HepG2 (cell line): ENCODE results near the gene KIF2C. TPM values are rescaled to one million over a fixed set of nuclear protein-coding genes. Genes with fewer than 3 reads are reported as not detected.
A peak's percentile ranks its signal among the peaks of the same experiment; 100 is the strongest.

ENCODE experiments used
- ATAC-seq: fragments of 200-7000 bp; cut with Tn5 transposase; 3 replicates; pipeline ENCODE4 v1.9.1; 2020; ENCODE audit warnings: mild to moderate bottlenecking, moderate library complexity
- BruUV-seq: library from RNA; stranded (reverse); fragments of 400-500 nt; replicated peaks from 2 replicates; lab custom pipeline; 2021; lab: Mats Ljungman, UMichigan
- CTCF ChIA-PET: fragments of 300-600 bp; formaldehyde crosslinking; extraction: SDS; loops from one replicate; lab custom pipeline; 2021; ENCODE audit warnings: low total read pairs, inconsistent platforms, low intra/inter-chr PET ratio; lab: Yijun Ruan, JAX
- POLR2A ChIA-PET: fragments of 350-600 bp; sonication (Branson Sonifier 250); formaldehyde crosslinking; loops from one replicate; lab custom pipeline; 2020; ENCODE audit warnings: antibody characterized with exemption, inconsistent platforms; lab: Yijun Ruan, JAX
- DNase-seq: peaks from one replicate; pipeline ENCODE4 v3.0.0-alpha.2; 2015; ENCODE audit warnings: low spot score
- FAIRE-seq: peaks from 3 replicates; lab custom pipeline; 2011; peaks lifted over from hg19 to GRCh38; lab: Jason Lieb, UNC
- H2AFZ ChIP-seq: one replicate; pipeline ENCODE4 v1.6.1; 2011; ENCODE audit warnings: low read length, inconsistent platforms
- H3K27ac ChIP-seq: fragments of 300-600 bp; 3 replicates; pipeline ENCODE4 v1.8.0; 2011; ENCODE audit warnings: mixed run types, mild to moderate bottlenecking, mixed read lengths, low read length, inconsistent platforms; ENCODE audit not compliant: insufficient read depth; ENCODE audit errors: extremely low read length
- H3K27me3 ChIP-seq, 2 experiments: fragments of 200-600 bp in 1 of 2; 2 replicates in 1 of 2; 3 replicates in 1 of 2; pipeline versions ENCODE4 v1.6.0 to v1.8.0; 2011; ENCODE audit warnings: low read length in 2 of 2, mild to moderate bottlenecking in 2 of 2, moderate library complexity in 2 of 2, inconsistent platforms in 1 of 2; ENCODE audit not compliant: insufficient read depth in 2 of 2, control insufficient read depth in 1 of 2
- H3K36me3 ChIP-seq, 2 experiments: fragments of 200-600 bp in 1 of 2; replicated peaks in 1 of 2; 2 replicates in 1 of 2; 3 replicates in 1 of 2; pipeline versions ENCODE4 v1.5.1 to v1.8.0; 2011; ENCODE audit warnings: low read length in 2 of 2, inconsistent platforms in 1 of 2; ENCODE audit not compliant: insufficient read depth in 2 of 2, control insufficient read depth in 1 of 2
- H3K4me1 ChIP-seq: 2 replicates; pipeline ENCODE4 v1.5.1; 2012; ENCODE audit warnings: low read length, inconsistent platforms; ENCODE audit not compliant: insufficient read depth
- H3K4me2 ChIP-seq: 2 replicates; pipeline ENCODE4 v1.6.0; 2011; ENCODE audit warnings: low read depth, low read length, inconsistent platforms
- H3K4me3 ChIP-seq, 3 experiments: fragments of 200-600 bp in 1 of 3; sonication (generic), shearing (Covaris generic) in 1 of 3; replicated peaks in 1 of 3; 2 replicates each; pipeline ENCODE4 v1.5.1; 2011 to 2016; ENCODE audit warnings: low read length in 3 of 3, inconsistent platforms in 2 of 3, low read depth in 2 of 3, mild to moderate bottlenecking in 2 of 3, control low read depth in 1 of 3, mixed read lengths in 1 of 3; ENCODE audit not compliant: insufficient read depth in 1 of 3
- H3K79me2 ChIP-seq: one replicate; pipeline ENCODE4 v1.6.1; 2011; ENCODE audit warnings: low read length, inconsistent platforms; ENCODE audit not compliant: insufficient read depth
- H3K9ac ChIP-seq: 2 replicates; pipeline ENCODE4 v1.6.0; 2011; ENCODE audit warnings: mild to moderate bottlenecking, low read depth, low read length, inconsistent platforms; ENCODE audit not compliant: insufficient read depth
- H3K9me3 ChIP-seq: 2 replicates; pipeline ENCODE4 v1.5.1; 2012; ENCODE audit warnings: mild to moderate bottlenecking, low read length
- H4K20me1 ChIP-seq: 2 replicates; pipeline ENCODE4 v1.6.0; 2011; ENCODE audit warnings: inconsistent platforms, mild to moderate bottlenecking, low read length, moderate library complexity; ENCODE audit not compliant: insufficient read depth
- CHD2 ChIP-seq: IDR thresholded peaks from 2 replicates; pipeline ENCODE4 v1.6.1; 2011; ENCODE audit warnings: low read depth, low read length, improper control_type of control experiment
- EZH2 ChIP-seq: conservative IDR thresholded peaks from 2 replicates; pipeline ENCODE4 v1.6.1; 2012; ENCODE audit warnings: mild to moderate bottlenecking, low read depth, low read length, moderate library complexity
- KAT7 ChIP-seq: IDR thresholded peaks from 2 replicates; pipeline ENCODE4 v1.6.1; 2018; ENCODE audit warnings: borderline replicate concordance, missing compliant biosample characterization
- POLR2AphosphoS5 ChIP-seq: IDR thresholded peaks from 2 replicates; pipeline ENCODE4 v1.6.1; 2012; ENCODE audit warnings: low read depth, low read length
- POLR2G ChIP-seq: fragments of 200-400 bp; formaldehyde crosslinking; IDR thresholded peaks from 2 replicates; pipeline ENCODE4 v1.6.1; 2018; ENCODE audit warnings: mild to moderate bottlenecking, low read depth, low read length, moderate library complexity
- PRPF4 ChIP-seq: fragments of 200-400 bp; formaldehyde crosslinking; IDR thresholded peaks from 2 replicates; pipeline ENCODE4 v1.6.1; 2016; ENCODE audit warnings: low read length, low read depth; ENCODE audit not compliant: poor library complexity, severe bottlenecking
- RXRB ChIP-seq: IDR thresholded peaks from 2 replicates; pipeline ENCODE4 v1.6.1; 2016; ENCODE audit warnings: borderline replicate concordance, missing genetic modification reagents, missing compliant biosample characterization
- SSRP1 ChIP-seq: IDR thresholded peaks from 2 replicates; pipeline ENCODE4 v1.6.1; 2016; ENCODE audit warnings: control low read depth
- ZFX ChIP-seq: sonication (generic); formaldehyde crosslinking; IDR thresholded peaks from 2 replicates; pipeline ENCODE4 v1.4.0; 2020; ENCODE audit warnings: mild to moderate bottlenecking, low read depth, missing genetic modification reagents, moderate library complexity
- ZNF260 ChIP-seq: sonication (generic); formaldehyde crosslinking; IDR thresholded peaks from 2 replicates; pipeline ENCODE4 v1.4.0; 2020; ENCODE audit warnings: missing genetic modification reagents, low read depth, mild to moderate bottlenecking, borderline replicate concordance
- ZNF354B ChIP-seq: sonication (generic); formaldehyde crosslinking; IDR thresholded peaks from 2 replicates; pipeline ENCODE4 v1.8.0; 2022; ENCODE audit warnings: mild to moderate bottlenecking, missing genetic modification reagents
- WGBS: methylation state at CpG from one replicate; pipeline ENCODE4 v1.1.6; 2017; ENCODE audit warnings: low lambda C conversion rate; 5-methylcytosine and 5-hydroxymethylcytosine counted together
- in situ Hi-C: cut with HindIII; loops from 2 replicates; pipeline ENCODE4 v1.10.0; 2017; ENCODE audit warnings: low pct_unique_long_range_greater_than_20kb; ENCODE audit not compliant: extremely low pct_ligation_motif_present
- intact Hi-C: fragments of 100-400 bp; cut with micrococcal nuclease; formaldehyde crosslinking; loops from one replicate; pipeline ENCODE4 v1.10.0; 2022; ENCODE audit not compliant: unreplicated experiment
- polyA plus RNA-seq, 8 experiments: library from polyadenylated mRNA; depleted of rRNA in 3 of 8; stranded (reverse) in 7 of 8; unstranded in 1 of 8; fragments of >200 nt; fragmentation: Illumina TruSeq in 4 of 8; extraction: Trizol in 4 of 8; gene quantifications; 2 replicates each; pipeline versions ENCODE4 v1.2.1 to v1.2.3, GENCODE V29; 2011 to 2016; ENCODE audit warnings: low read depth in 4 of 8, missing spikeins in 1 of 8, mixed read lengths in 1 of 8; ENCODE audit not compliant: insufficient read depth in 1 of 8
- total RNA-seq, 5 experiments: library from RNA; depleted of rRNA; stranded (reverse); fragments of >200 nt; fragmentation: Illumina TruSeq; extraction: Trizol; gene quantifications; 2 replicates each; pipeline ENCODE4 v1.2.3, GENCODE V29; 2016; ENCODE audit warnings: low read depth in 1 of 5

Gene KIF2C
- total and polyA plus RNA-seq, 2 of the 13 experiments (the other 11 are each of a cell fraction or from before 2014, with no cell fraction given): 29.7 to 53.7 TPM

GRCh38 chr1:44777547-44777946, 37.9 kb downstream of the KIF2C start (continued):
- TF ChIP-seq KAT7 (CRISPR knock-in tag): no peak
- TF ChIP-seq CHD2: no peak
- TF ChIP-seq EZH2: no peak
- no peak for TF ChIP-seq RXRB (CRISPR knock-in tag)
- peak; percentile 30 for TF ChIP-seq PRPF4
- TF ChIP-seq POLR2AphosphoS5: 0 out of 2 replicates have a peak, but pooled peaks have one; percentile 25

GRCh38 chr1:44777969-44778635, 38.5 kb downstream of the KIF2C start:
- TF ChIP-seq ZNF354B (CRISPR knock-in tag) (0 out of 2 replicates have a peak, but pooled peaks have one; percentile 37), ZFX (CRISPR knock-in tag) (0 out of 2 replicates have a peak, but pooled peaks have one; percentile 4), SSRP1 (CRISPR knock-in tag) (0 out of 2 replicates have a peak, but pooled peaks have one; percentile 48), ZNF260 (CRISPR knock-in tag) (no peak), POLR2G (0 out of 2 replicates have a peak, but pooled peaks have one; percentile 19)
- TF ChIP-seq, all 625 proteins: peak for 4
- H3K79me2 ChIP-seq: peaks cover 35% of the 10 kb centered on the region
- intact Hi-C loops: no loop called here
- ChIA-PET CTCF (no interaction called here), POLR2A (interaction anchor here (0.9 to 4.0 kb wide), 6 partner anchors 11 to 48 kb away, joined by 3 to 21 read pairs (median 6); partner anchors contain the start of genes BTBD19, DYNLT4, PLK3 and RNU5D-1)
- H3K4me3 ChIP-seq: peak overlapping the region in 1 of 3 experiments; percentile 97; a peak in 1 of 6 replicates
- DNase-seq (no peak), ATAC-seq (no peak), FAIRE-seq (no peak)
- WGBS: 80% methylated on average over 8 of the region's 13 CpGs
- in situ Hi-C loops: no loop called here
- H3K27ac ChIP-seq: peak overlapping the region; percentile 81
- peak overlapping the region; percentile 95 for H3K4me2 ChIP-seq
- no peaks in the 10 kb centered on the region; a peak in 1 of 5 replicates for H3K27me3 ChIP-seq
- H3K4me1 ChIP-seq: peaks cover 35% of the 10 kb centered on the region
- H3K9me3 ChIP-seq: no peaks in the 10 kb centered on the region
- H4K20me1 ChIP-seq: peaks cover 36% of the 10 kb centered on the region
- H3K9ac ChIP-seq: peak overlapping the region; percentile 91; the same call in 1 of the 2 replicates
- no peak overlapping the region for H2AFZ ChIP-seq
- peaks cover 12 to 24% of the 10 kb centered on the region in 2 experiments for H3K36me3 ChIP-seq
- BruUV-seq: no TSS peak
